C4-2B (cell line): ENCODE data around the gene DIS3L2.

Experiments
- ZFX ChIP-seq: fragments of 450-650 bp; IDR thresholded peaks from 2 replicates; pipeline ENCODE4 v1.6.1; 2017
- TF ChIP-seq, protein P1 (sequence below): fragments of 450-650 bp; conservative IDR thresholded peaks from 2 replicates; pipeline ENCODE4 v1.5.1; 2017; ENCODE audit warnings: mild to moderate bottlenecking

- TF ChIP-seq, protein P1, sequence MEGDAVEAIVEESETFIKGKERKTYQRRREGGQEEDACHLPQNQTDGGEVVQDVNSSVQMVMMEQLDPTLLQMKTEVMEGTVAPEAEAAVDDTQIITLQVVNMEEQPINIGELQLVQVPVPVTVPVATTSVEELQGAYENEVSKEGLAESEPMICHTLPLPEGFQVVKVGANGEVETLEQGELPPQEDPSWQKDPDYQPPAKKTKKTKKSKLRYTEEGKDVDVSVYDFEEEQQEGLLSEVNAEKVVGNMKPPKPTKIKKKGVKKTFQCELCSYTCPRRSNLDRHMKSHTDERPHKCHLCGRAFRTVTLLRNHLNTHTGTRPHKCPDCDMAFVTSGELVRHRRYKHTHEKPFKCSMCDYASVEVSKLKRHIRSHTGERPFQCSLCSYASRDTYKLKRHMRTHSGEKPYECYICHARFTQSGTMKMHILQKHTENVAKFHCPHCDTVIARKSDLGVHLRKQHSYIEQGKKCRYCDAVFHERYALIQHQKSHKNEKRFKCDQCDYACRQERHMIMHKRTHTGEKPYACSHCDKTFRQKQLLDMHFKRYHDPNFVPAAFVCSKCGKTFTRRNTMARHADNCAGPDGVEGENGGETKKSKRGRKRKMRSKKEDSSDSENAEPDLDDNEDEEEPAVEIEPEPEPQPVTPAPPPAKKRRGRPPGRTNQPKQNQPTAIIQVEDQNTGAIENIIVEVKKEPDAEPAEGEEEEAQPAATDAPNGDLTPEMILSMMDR, result no peak
- no peak for TF ChIP-seq ZFX
These were observed 320.5 kb downstream of the DIS3L2 start for GRCh38 chr2:232281858-232282507.
